SKM-1 (cell line): ENCODE measurements around the gene RNF213.

Experiments used
- DNase-seq: peaks from one replicate; lab custom pipeline; 2025; ENCODE audit not compliant: unreplicated experiment; lab: John Stamatoyannopoulos, UW

RNF213 gene

DNA sequence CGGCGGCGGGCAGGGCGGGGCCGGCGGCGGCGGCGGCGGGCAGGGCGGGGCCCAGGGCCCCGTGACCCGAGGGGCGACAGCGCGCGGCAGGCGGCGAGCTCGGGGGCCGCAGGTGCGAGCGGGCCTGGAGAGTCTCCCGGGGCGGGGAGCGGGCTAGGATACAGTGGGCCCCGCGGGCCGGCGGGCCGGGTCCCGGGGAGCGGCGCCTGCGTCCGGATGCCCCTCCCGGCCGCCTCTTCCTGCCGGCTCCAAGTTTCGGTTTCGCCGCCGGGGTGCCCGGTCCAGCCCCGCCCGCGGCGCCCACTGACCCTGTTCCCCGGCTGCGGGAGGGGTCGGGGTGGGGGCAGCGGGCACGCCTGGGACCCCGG is at the start of gene RNF213:
RNF213 (plus strand) TSS at position 62 of the 368 bp plus-strand sequence. CDS start 2,830 bp downstream, outside the sequence.
- no peak for DNase-seq

DNA sequence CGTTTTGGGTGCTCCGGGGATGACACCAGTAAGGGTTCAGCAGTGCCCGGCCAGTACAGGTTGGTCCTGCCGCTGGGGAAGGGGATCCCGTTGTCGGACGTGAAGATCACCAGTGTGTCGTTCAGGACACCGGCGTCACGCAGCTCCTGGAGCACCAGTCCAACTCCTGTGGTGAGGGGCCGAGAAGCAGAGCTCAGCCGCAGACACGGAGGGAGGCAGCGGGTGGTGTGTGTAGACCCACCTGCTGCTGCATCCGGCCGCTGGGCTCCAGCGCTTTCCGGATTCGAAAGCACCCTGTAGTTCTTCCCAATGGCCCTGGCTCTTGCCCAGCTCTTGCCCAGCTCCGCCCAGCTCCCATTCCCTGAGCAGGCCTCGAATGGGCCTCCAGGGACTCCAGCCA is 48.5 kb upstream of the RNF213 start:
- no peak for DNase-seq

DNA sequence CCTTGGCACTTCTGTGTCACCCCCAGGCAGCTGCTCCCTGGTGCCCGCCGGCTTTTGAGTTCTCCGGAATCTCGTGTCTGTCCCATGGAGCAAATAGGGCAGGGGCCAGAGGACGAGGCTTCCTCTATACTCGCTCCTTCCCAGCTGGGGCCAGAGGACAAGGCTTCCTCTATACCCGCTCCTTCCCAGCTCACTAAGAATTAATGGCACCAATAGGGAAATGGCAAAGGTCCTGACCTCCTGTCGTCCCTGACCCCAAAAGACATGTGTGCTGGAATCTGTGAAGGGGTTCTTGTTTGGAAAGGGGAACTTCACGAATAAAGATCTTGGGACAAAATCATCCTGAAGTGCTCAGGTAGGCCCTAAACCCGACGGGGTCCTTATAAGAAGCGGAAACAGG is 48.1 kb upstream of the RNF213 start:
- DNase-seq: no peak

DNA sequence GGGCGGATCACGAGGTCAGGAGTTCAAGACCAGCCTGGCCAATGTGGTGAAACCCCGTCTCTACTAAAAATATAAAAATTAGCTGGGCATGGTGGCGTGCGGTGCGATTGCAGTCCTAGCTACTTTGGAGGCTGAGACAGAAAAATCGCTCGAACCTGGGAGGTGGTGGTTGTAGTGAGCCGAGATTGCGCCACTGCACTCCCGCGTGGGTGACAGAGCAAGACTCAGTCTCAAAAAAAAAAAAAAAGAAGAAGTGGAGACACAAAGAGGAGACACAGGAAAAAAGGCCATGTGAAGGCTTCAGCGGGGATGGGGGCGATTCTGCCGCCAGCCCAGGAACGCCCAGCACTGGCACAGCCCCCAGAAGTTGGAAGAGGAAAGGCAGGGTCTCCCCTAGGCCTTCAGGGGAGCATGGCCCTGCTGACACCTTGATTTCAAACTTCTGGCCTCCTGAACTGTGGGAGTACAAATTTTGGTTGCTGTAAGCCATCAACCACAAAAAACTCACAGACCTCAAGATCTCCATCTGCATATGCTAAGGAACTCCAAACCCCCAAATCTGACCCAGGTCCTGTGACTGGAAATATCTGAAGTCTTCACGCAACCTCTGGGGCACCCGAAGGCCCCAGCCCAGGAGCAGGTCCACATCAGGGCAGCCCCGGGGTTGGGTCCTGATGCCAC is 47.5 kb upstream of the RNF213 start:
- DNase-seq: peak; percentile 11

DNA sequence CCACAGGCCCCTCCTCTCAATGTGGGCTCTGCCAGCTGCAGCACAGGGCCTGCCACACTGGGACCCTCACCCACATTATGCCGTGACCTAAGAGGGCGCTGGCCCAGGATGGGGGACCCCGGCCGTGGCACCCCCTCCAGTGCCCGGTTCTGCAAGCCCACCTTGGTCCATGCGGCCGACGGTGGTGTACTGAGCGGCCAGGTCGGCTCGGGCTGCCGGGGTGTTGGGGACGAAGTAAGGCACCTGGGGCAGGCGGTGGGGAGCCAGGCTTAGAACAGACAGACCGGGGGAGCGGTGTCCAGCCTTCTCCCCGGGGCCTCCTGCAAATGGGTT is 47.0 kb upstream of the RNF213 start:
- DNase-seq: no peak

DNA sequence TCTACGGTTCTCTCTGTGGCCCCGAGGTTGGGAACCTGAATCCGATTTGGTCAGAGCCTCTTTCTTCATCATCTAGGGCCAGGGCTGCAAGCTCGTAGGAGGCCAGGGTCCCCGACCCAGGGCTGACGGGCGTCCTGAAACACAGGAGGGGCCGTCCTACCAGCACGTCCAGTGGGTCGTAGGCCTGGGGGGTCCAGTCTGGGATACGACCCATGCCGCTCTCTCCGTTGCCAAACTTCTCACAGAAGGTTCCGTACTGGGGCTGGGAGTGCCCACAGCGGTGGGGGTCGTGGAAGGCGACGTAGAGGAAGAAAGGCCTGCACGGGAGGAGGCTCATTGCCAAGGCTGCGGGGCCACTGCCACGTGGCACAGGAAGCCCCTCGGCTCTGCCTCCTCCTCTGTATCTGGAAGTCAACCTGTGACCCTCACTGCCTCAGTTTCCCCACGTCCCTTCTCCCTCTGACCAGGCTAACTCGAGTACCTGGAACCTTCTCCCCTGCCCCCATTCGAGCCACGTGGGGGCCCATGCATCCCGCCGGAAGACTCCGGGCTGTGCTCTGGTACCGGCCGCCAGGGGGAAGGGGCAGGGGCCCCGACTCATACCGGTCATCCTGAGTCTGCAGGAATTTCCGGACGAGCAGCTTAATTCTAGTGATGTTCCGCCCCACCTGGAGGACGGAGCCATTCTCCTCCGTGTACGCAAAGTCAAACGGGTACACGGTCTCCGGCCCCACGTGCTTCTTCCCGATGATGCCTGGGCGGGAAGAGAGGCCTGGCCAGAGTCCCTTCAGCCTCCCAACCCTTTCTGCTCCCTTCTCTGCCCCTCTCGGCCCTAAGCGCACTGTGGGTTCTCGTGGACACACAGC is 46.4 kb upstream of the RNF213 start:
- no peak for DNase-seq

DNA sequence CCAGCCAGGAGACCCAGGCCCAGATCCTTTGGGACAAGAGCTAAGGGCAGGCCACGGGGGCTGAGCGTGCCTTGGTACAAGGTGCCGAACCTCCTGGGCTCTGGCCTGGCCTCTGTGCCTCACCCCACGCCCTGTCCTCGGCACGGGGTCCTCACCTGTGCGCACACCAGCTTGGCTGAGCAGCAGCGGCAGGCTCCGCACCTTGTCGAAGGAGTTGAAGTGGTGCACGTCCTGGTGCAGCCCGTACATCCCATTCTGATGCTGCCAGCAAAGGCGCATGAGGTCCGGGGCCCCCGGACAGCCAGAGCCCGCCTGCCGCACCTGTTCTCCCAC is 45.8 kb upstream of the RNF213 start:
- DNase-seq: no peak

DNA sequence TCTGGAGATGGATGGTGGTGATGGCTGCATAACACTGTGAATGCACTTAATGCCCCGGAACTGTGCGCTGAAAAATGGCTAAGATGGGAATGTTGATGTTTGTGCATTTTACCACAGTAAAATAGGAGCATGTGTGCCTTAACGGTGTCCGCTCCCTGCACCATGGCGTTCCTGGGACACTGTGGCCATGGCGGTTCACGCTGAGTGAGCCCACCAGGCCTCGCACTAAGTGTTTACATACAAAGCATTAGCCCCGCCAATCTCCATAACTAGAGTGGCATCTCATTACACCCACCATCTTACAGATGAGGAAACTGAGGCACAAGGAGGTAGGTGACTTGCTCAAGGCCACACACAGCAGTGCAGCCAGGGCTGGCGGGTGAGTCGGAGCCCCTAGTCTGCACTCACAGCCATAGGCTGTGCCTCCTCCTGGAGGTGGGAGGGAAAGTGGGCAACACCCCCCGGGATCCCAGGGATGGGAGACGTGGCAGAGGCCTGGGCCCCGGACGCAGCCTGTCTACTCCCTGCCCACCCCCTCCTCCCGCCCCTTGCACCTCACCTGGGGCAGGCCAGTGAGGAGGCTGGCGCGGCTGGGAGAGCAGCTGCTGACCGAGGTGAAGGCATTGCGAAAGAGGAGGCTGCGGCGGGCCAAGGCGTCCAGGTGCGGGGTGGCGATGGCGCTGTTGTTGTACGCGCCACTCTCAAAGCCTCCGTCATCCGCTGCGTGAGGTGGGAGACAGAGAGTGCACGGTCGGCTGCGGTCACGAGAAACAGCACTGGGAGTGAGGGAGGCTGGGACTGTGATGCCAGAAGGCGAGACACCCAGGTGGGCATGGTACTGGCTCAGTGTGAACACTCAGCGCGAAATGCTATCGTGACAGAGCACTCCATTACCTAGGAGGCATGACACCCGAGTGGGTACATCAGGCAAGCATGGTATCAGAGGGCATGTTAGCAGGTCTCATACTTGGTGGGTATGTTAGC is 43.9 kb upstream of the RNF213 start:
- no peak for DNase-seq

DNA sequence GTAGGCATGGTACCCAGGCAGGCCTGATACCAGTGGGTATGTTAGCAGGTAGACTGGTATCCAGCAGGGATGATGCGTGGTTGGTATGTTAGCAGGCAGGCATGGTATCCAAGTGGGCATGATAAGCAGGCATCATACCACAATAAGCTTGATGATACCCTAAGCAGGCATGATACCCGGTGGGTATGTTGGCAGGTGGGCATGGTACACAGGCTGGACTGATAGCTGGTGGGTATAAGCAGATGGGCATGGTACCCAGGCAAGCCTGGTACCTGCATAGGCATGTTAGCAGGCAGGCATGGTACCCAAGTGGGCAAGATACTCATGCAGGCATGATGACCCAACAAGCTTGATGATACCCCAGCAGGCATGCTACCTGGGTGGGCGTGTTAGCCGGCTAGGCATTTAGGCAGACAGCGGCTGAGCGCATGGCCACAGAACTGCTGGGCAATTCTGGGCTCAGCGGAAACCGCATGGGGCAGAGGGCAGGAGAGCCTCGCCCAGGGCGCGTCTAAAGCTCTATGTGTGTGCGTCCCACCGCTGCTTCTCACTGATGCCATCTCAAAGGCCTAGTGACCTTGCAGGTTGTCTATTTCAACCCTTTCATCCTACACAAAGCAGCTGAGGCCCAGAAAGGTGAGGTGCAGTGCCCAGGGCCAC is 42.8 kb upstream of the RNF213 start:
- DNase-seq: no peak

DNA sequence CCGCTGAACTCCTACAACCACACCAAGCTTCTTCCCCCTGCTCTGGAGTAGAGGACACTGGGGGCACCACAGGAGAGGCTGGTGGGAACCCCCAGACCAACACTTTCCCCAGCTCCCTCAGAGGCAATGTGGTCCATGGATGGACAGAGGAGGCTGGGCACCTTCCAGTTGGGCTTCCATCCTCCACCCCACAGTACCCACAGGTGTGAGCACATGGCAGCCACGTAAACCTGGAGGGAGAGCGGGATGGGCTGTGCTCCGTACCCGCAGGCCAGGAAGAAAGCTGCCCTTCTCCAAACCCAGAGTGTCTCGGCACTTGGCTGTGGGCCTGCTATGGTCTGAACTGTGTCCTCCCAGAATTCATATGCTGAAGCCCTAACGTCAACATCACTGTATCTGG is 42.3 kb upstream of the RNF213 start:
- no peak for DNase-seq

DNA sequence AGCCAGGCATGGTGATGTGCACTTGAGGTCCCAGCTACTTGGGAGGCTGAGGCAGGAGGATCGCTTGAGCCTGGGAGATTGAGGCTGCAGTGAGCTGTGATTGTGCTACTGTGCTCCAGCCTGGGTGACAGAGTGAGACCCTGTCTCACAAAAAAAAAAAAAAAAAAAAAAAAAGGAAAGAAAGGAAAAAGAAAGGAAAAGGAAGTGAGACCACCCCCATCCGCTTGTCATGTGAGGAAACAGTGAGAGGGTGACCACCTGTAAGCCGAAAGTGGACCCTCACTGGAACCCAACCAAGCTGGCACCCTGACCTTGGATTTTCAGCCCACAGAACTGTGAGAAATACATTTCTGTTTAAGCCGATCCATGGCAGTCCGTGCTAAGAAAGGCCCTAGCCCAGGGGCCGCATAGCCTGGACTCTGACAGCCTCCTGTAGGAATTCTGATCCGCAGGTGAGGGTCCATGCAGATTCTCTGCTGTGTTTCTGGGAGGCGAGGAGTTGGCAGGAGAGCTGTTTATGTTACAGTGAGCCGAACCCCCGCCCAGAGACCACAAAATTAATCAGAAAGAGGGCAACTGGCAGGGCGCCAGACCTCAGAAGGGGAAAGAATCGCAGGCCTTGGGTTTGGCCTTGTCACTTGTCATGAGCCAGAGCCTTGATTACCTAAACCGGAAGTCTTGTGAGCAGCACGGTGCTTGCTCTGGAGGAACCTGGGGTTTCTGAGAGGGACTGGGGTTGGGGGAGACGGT is 41.5 kb upstream of the RNF213 start:
- DNase-seq: peak; percentile 53

DNA sequence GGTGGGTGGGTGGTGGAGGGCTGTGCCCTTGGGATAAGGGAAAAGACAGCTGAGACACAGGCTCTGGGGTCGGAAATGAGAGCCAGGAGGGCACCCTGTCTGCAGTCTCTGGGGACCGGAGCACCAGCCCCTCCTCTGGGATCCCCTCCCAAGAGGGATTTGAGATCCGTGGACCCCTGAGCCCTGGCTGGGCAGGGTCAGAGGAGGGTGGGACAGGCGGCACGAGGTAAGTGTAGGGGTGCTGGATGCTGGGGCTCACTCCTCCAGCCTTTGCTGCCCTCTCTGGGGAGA is 40.9 kb upstream of the RNF213 start:
- DNase-seq: no peak

DNA sequence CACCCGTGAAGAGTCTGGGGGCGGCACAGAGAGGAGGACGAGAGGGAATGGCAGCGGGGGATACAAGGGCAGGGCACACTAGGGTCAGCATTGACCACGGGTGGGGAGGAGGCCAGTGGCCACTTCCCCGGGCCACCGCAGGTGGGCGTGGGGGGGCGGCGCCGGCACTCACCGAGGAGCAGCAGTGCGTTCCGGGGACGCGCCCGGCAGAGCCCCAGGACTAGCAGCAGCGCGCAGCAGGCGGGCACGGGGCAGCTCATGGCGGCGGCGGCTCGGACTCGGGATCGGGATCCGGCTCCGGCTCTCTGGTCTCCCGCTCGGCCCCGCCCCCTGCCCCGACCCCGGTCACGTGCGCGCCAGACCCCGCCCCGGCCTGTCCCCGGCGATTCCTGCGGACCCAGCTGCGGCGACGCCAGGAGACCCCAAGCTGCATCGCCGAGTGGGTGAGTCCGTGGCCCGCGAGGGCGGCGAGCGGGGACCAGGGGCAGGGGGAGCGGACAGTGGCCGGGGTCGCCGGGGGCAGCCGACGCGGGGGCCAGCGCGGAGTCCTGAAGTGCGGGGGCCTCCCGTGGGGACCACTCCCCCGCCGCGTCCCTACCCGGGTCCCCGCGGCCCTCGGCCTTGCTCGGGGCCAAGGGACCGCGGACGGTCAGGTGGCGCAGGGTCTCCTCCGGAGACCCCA is 40.5 kb upstream of the RNF213 start, which contains the start of the genes SGSH and SLC26A11:
SGSH (minus strand) TSS at position 280 of the 682 bp plus-strand sequence; CDS start at position 260, 20 bp downstream.
SLC26A11 (plus strand) TSS at position 374 of the 682 bp plus-strand sequence. CDS start 1,134 bp downstream, outside the sequence.
- no peak for DNase-seq

DNA sequence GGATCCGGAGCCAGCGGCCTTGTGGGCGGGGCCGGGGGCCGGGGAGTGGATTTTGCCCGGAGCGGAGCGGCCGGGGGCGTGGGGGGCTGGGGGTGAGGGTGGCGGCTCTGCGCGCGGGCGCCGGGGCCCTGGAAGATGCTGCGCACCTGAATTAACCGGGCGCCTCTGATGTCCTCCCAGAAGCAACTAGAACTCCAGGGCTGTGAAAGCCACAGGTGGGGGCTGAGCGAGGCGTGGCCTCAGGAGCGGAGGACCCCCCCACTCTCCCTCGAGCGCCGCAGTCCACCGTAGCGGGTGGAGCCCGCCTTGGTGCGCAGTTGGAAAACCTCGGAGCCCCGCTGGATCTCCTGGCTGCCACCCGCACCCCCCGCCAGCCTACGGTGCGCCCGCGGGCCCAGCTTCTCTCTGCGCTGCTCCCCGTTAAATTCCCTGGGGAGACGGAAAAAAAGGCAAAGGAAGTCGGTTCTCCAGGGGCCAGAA is 39.9 kb upstream of the RNF213 start:
- DNase-seq: no peak

DNA sequence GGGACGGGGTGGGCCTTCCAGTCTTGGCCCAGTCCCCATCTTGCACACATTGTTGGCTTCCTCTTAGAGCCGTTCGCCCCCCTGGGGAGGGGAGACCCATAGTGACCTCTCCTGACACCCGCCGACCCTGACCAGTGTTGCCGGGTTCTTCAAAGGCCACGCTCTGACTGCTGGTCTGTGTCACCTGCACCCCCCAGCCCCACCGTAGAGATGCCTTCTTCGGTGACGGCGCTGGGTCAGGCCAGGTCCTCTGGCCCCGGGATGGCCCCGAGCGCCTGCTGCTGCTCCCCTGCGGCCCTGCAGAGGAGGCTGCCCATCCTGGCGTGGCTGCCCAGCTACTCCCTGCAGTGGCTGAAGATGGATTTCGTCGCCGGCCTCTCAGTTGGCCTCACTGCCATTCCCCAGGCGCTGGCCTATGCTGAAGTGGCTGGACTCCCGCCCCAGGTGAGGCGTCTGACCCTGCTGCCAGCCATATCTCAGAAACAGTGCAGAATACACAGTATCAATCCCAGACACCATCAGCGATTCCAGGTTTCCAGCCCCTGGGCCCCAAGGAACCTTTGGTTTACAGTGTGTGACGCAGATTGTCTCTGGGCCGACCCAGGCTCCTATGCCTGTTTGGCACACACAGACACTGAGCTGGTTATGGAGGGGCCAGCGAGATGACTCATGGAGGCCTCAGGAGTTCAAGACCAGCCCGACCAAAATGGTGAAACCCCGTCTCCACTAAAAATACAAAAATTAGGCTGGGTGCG is 39.1 kb upstream of the RNF213 start:
- no peak for DNase-seq

DNA sequence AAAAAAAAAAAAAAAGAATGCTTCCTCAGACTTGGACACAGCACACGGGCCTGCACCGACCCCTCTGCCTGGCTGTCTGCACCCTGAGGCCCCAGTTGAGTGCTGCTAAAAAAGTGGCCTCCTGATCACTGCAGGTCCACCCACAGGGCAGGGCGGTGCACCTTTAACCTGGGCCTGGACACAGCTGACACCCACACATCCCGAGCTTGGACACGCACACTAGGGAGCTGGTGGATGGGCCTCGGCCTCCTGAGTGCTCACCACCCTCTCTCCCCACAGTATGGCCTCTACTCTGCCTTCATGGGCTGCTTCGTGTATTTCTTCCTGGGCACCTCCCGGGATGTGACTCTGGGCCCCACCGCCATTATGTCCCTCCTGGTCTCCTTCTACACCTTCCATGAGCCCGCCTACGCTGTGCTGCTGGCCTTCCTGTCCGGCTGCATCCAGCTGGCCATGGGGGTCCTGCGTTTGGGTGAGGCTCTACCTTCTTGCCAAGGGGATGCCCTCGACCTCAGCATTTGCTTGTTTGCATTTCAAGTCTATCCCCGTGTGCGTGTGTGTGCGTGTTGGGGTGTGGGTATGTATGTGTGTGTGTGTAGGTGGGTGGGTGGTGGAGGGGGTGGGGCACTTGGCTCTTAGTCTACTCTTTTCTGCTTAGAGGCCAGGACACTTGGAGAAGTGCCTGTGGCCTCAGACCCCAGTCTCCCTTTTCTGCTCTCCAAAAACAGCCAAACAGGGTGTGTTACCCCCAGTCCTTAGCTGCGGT is 38.1 kb upstream of the RNF213 start:
- DNase-seq: no peak

DNA sequence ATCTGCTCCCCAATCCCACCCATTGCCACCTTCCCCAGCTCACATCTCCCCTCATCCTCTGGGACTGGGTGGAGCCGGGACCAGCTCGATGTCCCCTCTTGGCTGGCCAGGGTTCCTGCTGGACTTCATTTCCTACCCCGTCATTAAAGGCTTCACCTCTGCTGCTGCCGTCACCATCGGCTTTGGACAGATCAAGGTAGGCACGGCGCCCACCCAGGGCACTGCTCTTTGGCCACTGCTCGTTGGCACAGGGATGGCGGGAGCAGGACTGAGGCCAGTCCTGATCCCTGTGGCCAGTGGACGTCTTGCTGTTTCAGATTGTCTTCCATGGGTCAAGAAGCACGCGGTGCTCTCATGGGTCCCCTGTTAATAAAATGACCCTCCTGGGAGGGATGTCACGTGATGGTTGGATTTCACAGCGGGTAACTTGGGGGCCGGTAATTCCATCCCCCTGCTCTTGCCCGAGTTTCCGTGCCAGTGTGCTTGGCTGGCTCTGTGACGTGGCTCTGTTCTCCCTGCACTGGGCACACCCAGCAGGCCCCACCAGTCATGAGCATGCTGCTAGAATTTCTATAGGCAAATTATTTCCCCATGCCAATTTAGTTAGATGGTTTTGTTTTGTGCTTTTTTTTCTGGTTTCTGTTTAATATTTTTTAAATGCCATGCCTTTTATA is 37.4 kb upstream of the RNF213 start:
- DNase-seq: no peak
